B cell (primary cell): ENCODE measurements around the gene AMPH.

Source experiments
- CTCF ChIP-seq: fragments of 200-600 bp; IDR thresholded peaks from one replicate; pipeline ENCODE4 v1.8.0; 2022; ENCODE audit warnings: antibody characterized with exemption, mild to moderate bottlenecking
- EZH2 ChIP-seq: IDR thresholded peaks from 2 replicates; pipeline ENCODE4 v1.6.1; 2012; ENCODE audit warnings: borderline replicate concordance, low read depth, mild to moderate bottlenecking, moderate library complexity, low read length; ENCODE audit not compliant: insufficient read depth, poor library complexity, severe bottlenecking

DNA sequence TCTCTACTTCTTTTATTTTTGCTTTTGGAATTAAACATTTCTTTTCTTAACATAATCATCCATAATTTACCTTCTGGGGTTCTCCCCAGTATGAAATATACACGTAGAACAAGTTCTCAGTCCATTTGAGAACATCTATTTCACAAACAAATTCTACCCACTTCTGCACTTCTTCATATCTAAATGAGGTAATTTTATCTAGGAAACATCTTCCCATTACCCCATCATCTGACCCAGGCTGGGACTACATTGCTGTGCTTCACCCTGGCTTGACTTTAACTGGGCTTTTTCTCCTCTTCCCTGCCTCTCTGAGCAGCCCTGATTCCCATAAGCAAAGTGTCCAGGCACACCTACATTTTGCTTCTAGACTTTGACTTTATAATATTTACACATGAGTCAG lies 43.3 kb upstream of the AMPH start:
- TF ChIP-seq CTCF (no peak), EZH2 (no peak)
